ENCODE data around the gene HPCAL1.
"Not testable (repeated sequence)": the region's sequence is repeated elsewhere in the genome, so short reads cannot be mapped to it uniquely, and the experiment has no call there.

DNA sequence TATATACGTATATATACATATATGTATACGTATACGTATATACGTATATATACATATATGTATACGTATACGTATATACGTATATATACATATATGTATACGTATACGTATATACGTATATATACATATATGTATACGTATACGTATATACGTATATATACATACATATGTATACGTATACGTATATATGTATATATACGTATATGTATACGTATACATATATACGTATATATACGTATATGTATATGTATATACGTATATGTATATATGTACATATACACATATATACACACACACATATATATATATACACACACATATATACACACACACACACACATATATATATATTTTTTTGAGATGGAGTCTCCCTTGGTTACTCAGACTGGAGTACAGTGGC, 11.3 kb upstream of the HPCAL1 start:
- TF ChIP-seq, protein P1, sequence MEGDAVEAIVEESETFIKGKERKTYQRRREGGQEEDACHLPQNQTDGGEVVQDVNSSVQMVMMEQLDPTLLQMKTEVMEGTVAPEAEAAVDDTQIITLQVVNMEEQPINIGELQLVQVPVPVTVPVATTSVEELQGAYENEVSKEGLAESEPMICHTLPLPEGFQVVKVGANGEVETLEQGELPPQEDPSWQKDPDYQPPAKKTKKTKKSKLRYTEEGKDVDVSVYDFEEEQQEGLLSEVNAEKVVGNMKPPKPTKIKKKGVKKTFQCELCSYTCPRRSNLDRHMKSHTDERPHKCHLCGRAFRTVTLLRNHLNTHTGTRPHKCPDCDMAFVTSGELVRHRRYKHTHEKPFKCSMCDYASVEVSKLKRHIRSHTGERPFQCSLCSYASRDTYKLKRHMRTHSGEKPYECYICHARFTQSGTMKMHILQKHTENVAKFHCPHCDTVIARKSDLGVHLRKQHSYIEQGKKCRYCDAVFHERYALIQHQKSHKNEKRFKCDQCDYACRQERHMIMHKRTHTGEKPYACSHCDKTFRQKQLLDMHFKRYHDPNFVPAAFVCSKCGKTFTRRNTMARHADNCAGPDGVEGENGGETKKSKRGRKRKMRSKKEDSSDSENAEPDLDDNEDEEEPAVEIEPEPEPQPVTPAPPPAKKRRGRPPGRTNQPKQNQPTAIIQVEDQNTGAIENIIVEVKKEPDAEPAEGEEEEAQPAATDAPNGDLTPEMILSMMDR (IDR thresholded peaks at IDR 0.05; ENCODE audit: low read depth, low read length, poor library complexity, severe bottlenecking): not testable (repeated sequence)
- not testable (repeated sequence) for TF ChIP-seq EZH2phosphoT487 (IDR thresholded peaks at IDR 0.05; ENCODE audit: borderline replicate concordance, low read length)
